GM18870 (cell line): Measurements from ENCODE around the gene ADAR.

Experiments used
- ATAC-seq: cut with Tn5 transposase; IDR thresholded peaks from one replicate; pipeline ENCODE4 v1.9.1; 2021; ENCODE audit warnings: moderate library complexity; ENCODE audit not compliant: unreplicated experiment

Gene ADAR

GRCh38 chr1:154586641-154587040, 21.3 kb downstream of the ADAR start:
- ATAC-seq: no peak

- ATAC-seq: no peak
Observed at GRCh38 chr1:154586231-154586630, 21.8 kb downstream of the ADAR start.

- no peak for ATAC-seq
Observed at GRCh38 chr1:154584267-154584994, 23.6 kb downstream of the ADAR start.

GRCh38 chr1:154583773-154584172, 24.2 kb downstream of the ADAR start:
- no peak for ATAC-seq

GRCh38 chr1:154582885-154583284, 25.1 kb downstream of the ADAR start:
- no peak for ATAC-seq

- ATAC-seq: no peak
Observed at GRCh38 chr1:154581766-154582165, 26.2 kb downstream of the ADAR start.

- ATAC-seq: no peak
Observed at GRCh38 chr1:154579374-154579773, 28.6 kb downstream of the ADAR start.

GRCh38 chr1:154578058-154578418, 29.9 kb downstream of the ADAR start:
- ATAC-seq: no peak

GRCh38 chr1:154577346-154578057, 30.5 kb downstream of the ADAR start:
- no peak for ATAC-seq

GRCh38 chr1:154575951-154576566, 31.9 kb downstream of the ADAR start:
- ATAC-seq: no peak

GRCh38 chr1:154575147-154575927, 32.6 kb downstream of the ADAR start:
- ATAC-seq: no peak

- ATAC-seq: no peak
Observed at GRCh38 chr1:154574716-154575115, 33.3 kb downstream of the ADAR start.

GRCh38 chr1:154573168-154573510, 34.8 kb downstream of the ADAR start:
- ATAC-seq: no peak

- no peak for ATAC-seq
Observed at GRCh38 chr1:154572468-154573167, 35.4 kb downstream of the ADAR start.

GRCh38 chr1:154571964-154572288, 36.1 kb downstream of the ADAR start:
- ATAC-seq: no peak

- no peak for ATAC-seq
Observed at GRCh38 chr1:154571244-154571963, 36.6 kb downstream of the ADAR start.

GRCh38 chr1:154568157-154568815, 39.7 kb downstream of the ADAR start:
- ATAC-seq: no peak

GRCh38 chr1:154567386-154568156, 40.4 kb downstream of the ADAR start, which contains the start of gene CHRNB2:
CHRNB2 (plus strand) TSS chr1:154567778; CDS start chr1:154568045, 267 bp downstream.
- no peak for ATAC-seq

- no peak for ATAC-seq
Observed at GRCh38 chr1:154565876-154566275, 42.1 kb downstream of the ADAR start.
